ENCODE measurements around the gene MFGE8. TPM values are rescaled to one million over a fixed set of nuclear protein-coding genes. Genes with fewer than 3 reads are reported as not detected.
"Not testable (repeated sequence)": the region's sequence is repeated elsewhere in the genome, so short reads cannot be mapped to it uniquely, and the experiment has no call there.

MFGE8 gene
- 141 and 157 TPM in 2 replicates for total RNA-seq (2014; rRNA removed; shearing (Covaris generic); ENCODE audit: low replicate concordance)

DNA sequence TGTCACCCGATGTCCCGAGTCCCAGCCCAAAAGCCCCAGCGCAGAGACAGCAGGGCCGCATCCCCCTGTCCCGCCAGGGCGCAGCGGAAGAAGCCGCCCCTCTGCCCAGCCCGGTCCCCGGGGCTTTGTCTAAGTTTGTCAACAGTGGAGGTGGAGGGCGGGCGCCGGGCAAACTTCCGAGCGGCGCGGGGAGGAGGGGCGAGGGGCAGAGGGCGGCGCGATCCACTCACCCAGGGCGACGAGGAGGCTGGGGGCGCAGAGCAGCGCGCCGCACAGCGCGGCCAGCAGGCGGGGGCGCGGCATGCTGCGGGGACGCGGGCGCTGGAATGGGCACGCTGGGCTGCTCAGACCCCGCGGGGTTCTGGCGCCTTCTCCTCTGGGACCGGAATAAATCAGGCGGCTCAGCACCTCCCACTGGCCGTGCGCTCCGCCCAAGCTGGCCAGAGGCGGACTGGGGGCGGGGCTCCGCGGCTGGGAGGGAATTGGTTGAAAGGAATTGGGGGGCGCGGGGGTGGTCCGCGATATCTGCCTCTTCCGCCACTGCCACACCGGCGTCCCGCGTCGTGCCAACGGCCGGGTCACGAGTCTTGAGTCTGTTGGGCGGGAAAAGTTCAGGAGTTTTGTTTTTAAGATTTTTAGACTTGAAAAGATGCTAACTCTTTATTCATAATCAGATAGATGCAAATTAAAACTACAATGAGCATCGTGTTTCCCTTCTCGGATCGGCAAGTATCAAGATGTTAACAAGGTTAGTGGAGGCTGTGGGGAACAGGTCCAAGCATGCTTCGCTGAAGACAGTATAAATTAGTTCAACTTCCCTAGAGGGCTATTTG is at the start of gene MFGE8:
Gene MFGE8 (minus strand): TSS at position 363 of the 833 bp plus-strand sequence. CDS start 60 bp downstream, at position 303.
- in situ Hi-C loops (cut with HindIII; ENCODE audit: low pct_unique_long_range_greater_than_20kb, low sequenced_read_pairs) = no loop called here
- DNase-seq (ENCODE audit: low read depth) = peak; percentile 85

GRCh38 chr15:88959445-88959844 is 46.3 kb upstream of the MFGE8 start:
- no peak for DNase-seq (ENCODE audit: low read depth)
- in situ Hi-C loops (cut with HindIII; ENCODE audit: low pct_unique_long_range_greater_than_20kb, low sequenced_read_pairs) = no loop called here

DNA sequence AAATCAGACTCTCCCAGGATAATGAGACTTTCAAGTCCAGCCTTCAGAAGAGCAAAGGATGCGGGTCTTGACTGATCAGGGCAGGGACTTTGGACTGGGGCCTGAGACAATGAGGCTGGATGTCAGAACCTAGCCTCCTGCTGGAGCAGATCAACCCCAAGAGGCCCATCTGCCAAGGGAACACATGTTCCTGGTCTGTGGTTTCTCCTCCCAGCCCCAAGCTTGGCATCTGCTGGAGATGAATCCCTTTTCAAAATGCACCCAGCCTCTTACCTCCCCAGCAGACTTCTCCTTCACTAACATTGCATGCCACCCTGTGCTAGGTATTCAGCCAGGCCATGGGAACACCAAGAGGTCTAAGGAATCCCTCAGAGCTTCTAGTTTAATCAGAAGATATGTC is 43.7 kb upstream of the MFGE8 start:
- DNase-seq (ENCODE audit: low read depth) = no peak
- in situ Hi-C loops (cut with HindIII; ENCODE audit: low pct_unique_long_range_greater_than_20kb, low sequenced_read_pairs) = no loop called here

GRCh38 chr15:88956263-88956662 is 43.1 kb upstream of the MFGE8 start:
- DNase-seq (ENCODE audit: low read depth) = no peak
- in situ Hi-C loops (cut with HindIII; ENCODE audit: low pct_unique_long_range_greater_than_20kb, low sequenced_read_pairs) = no loop called here

DNA sequence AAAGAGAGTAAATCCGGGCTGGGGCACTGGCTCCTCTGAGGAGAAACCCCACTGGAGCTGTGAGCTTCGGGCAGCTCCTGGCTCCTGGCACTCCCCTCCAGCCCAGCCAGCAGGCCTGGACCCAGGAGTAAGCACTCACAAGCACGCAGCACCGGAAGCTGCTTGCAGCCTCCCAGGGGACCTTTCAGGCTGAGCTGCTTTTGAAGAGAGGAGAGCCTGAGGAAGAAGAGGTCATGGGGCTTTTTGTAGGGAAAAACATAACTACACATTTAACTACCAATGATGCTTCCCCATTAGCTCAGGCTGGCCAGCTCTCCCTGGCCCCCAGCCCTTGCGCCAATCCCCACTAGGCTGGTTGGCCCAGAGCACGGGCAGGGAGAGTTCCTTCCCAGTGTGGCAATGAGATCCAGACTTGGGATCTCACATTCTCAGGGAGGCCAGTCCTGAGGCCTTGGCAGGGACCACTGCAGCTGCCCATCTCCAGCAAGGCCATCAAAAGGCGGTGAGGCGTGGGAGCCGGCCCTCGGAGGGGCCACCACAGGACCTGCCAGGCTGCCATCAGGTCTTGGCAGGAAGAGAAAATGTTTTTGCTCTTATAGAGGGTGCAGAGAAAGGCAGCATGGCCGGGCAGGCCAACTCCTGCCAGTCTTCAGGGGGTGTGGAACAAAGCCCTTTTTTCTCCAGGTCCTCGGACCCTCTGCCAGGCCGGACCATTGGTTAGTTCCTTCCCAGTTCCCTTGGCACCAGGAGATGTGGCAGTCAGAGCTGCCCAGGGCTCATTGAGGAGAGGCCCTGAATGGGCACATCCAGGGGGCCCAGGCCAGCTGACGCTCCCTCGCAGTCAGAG is 41.5 kb upstream of the MFGE8 start:
- in situ Hi-C loops (cut with HindIII; ENCODE audit: low pct_unique_long_range_greater_than_20kb, low sequenced_read_pairs) = no loop called here
- DNase-seq (ENCODE audit: low read depth) = no peak

DNA sequence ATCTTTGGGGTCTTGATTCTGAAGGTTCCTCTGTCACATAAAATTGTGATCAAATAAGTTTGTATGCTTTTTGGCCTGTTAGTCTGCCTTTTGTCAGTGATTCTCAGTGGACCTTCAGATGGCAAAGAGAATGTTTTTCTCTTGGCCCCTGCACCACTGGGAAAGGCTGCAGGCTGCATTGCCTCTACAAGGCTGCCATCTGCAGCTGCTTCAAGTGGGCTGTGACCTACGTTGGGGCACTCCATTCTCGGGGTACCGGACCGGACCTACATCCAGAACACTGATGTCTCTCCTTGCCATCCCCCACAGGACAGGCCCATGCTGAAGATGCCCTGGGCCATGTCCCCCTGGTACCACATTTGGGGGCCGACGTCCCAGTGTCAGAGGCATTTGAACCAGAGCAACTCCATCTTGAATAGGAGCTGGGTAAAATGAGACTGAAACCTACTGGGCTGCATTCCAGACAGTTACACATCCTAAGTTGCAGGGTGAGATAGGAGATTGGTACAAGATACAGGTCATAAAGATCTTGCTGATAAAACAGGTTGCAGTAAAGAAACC is 37.5 kb upstream of the MFGE8 start:
- no peak for DNase-seq (ENCODE audit: low read depth)
- in situ Hi-C loops (cut with HindIII; ENCODE audit: low pct_unique_long_range_greater_than_20kb, low sequenced_read_pairs) = no loop called here

GRCh38 chr15:88949734-88950400 is 36.7 kb upstream of the MFGE8 start:
- in situ Hi-C loops (cut with HindIII; ENCODE audit: low pct_unique_long_range_greater_than_20kb, low sequenced_read_pairs) = no loop called here

GRCh38 chr15:88940110-88940675 is 27.0 kb upstream of the MFGE8 start:
- in situ Hi-C loops (cut with HindIII; ENCODE audit: low pct_unique_long_range_greater_than_20kb, low sequenced_read_pairs) = no loop called here
- DNase-seq (ENCODE audit: low read depth) = no peak

More at GRCh38 chr15:88949734-88950400, 36.7 kb upstream of the MFGE8 start:
- DNase-seq (ENCODE audit: low read depth) = no peak

- DNase-seq (ENCODE audit: low read depth) = no peak
- in situ Hi-C loops (cut with HindIII; ENCODE audit: low pct_unique_long_range_greater_than_20kb, low sequenced_read_pairs) = no loop called here
Measured at GRCh38 chr15:88939486-88939806, 26.3 kb upstream of the MFGE8 start.

- in situ Hi-C loops (cut with HindIII; ENCODE audit: low pct_unique_long_range_greater_than_20kb, low sequenced_read_pairs) = no loop called here
- DNase-seq (ENCODE audit: low read depth) = no peak
Measured at GRCh38 chr15:88938802-88939485, 25.8 kb upstream of the MFGE8 start.

DNA sequence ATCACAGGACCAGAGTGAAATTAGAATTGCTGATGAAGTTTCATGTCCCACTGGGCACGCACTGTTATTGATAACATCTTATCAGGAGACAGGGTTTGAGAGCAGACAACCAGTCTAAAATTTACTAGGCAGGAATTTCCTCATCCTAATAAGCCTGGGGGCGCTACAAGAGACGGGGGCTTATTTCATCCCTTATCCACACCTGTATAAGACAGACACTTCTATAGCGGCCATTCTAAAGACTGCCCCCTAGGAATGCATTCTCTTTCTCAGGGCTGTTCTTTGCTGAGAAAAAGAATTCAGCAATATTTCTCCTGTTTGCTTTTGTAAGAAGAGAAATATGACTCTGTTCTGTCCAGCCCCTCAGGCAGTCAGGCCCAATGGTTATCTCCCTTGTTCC is 21.3 kb upstream of the MFGE8 start:
- in situ Hi-C loops (cut with HindIII; ENCODE audit: low pct_unique_long_range_greater_than_20kb, low sequenced_read_pairs); DNase-seq (ENCODE audit: low read depth): not testable (repeated sequence)

GRCh38 chr15:88932875-88933330 is 19.7 kb upstream of the MFGE8 start:
- in situ Hi-C loops (cut with HindIII; ENCODE audit: low pct_unique_long_range_greater_than_20kb, low sequenced_read_pairs) = no loop called here
- no peak for DNase-seq (ENCODE audit: low read depth)

DNA sequence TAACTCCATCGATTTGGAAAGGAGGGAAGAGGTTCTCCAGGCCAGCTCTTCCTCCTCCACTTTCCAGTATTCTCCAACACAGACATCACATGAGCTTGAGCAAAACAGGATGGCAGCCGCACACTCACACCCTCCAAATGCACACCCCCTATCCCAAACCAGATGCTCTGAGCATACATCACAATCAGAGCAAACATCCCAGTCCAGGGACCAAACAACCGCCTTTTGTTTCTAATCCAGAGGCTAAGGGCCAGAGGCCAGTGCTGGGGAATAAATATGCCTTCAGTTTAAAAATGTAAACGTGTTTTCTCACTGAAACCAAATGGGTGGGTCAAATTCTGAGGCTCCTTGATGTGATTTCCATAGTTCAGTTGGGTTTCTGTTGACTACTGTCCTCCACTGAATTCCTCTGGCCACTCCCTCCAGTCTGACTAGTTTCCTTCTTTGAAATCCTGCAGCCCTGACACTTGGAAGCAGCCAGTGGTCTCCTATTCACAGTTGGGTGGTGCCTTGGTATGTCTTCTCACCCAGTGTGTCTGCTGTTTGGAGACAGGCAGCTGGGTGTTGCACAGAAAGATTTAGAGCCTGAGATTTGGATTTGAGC is 19.2 kb upstream of the MFGE8 start:
- in situ Hi-C loops (cut with HindIII; ENCODE audit: low pct_unique_long_range_greater_than_20kb, low sequenced_read_pairs) = no loop called here
- peak; percentile 39 for DNase-seq (ENCODE audit: low read depth)

DNA sequence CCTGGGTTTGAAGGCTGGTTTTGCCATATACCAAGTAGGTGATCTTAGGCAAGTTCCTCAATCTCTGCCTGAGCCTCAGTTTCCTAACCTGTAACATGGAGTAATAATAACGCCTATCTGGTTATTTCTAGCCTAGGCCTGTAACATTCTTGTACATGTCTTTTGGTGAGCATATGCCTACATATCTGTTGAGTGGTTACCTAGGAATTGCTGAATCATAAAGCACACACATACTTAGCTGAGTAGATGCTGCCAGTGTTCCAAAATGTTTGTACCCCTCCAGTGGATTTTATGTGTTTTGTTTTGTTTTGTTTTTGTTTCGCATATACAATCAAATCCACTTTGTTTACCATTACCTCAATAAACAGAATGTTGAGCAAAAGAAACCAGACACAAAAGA is 17.4 kb upstream of the MFGE8 start:
- in situ Hi-C loops (cut with HindIII; ENCODE audit: low pct_unique_long_range_greater_than_20kb, low sequenced_read_pairs) = no loop called here
- no peak for DNase-seq (ENCODE audit: low read depth)

DNA sequence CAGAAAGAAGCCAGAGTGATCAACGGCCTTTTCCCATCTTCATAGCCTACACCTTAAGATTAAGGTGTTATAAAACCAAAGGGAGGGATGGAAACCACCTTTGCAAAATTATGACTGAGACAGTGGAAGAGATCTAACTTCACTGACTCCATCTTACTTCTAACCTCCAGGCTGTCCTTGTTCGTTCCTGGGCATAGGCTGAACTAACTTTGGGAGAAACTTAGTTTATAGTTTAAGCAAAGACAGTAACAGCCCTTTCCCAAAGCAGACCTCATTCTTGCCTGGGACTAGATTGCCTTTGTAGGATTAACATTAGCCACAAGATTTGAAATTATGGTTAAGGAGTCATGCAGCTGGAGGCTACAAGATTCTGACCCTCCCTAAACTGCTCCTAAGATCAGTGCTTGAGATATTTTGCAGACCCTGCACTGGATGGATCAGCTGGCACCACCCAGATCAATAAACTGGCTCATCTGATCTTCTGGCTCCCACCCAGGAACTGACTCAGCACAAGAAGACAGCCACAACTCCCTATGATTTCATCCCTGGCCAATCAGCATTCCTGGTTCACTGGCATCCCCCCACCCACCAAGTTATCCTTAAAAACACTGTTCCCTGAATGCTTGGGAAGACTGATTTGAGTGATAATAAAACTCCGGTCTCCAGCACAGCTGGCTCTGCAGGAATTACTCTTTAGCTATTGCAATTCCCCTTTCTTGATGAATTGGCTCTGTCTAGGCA is 16.3 kb upstream of the MFGE8 start:
- DNase-seq (ENCODE audit: low read depth); in situ Hi-C loops (cut with HindIII; ENCODE audit: low pct_unique_long_range_greater_than_20kb, low sequenced_read_pairs): not testable (repeated sequence)

GRCh38 chr15:88928192-88928591 is 15.0 kb upstream of the MFGE8 start:
- DNase-seq (ENCODE audit: low read depth); in situ Hi-C loops (cut with HindIII; ENCODE audit: low pct_unique_long_range_greater_than_20kb, low sequenced_read_pairs): not testable (repeated sequence)

- DNase-seq (ENCODE audit: low read depth); in situ Hi-C loops (cut with HindIII; ENCODE audit: low pct_unique_long_range_greater_than_20kb, low sequenced_read_pairs): not testable (repeated sequence)
Measured at GRCh38 chr15:88925648-88926047, 12.5 kb upstream of the MFGE8 start.

All from Caki2 (cell line).